GM21390 (cell line): ENCODE data around the gene DOK7.

Experiments
- ATAC-seq: cut with Tn5 transposase; IDR thresholded peaks from one replicate; pipeline ENCODE4 v1.9.1; 2021; ENCODE audit not compliant: unreplicated experiment

The DOK7 gene

DNA sequence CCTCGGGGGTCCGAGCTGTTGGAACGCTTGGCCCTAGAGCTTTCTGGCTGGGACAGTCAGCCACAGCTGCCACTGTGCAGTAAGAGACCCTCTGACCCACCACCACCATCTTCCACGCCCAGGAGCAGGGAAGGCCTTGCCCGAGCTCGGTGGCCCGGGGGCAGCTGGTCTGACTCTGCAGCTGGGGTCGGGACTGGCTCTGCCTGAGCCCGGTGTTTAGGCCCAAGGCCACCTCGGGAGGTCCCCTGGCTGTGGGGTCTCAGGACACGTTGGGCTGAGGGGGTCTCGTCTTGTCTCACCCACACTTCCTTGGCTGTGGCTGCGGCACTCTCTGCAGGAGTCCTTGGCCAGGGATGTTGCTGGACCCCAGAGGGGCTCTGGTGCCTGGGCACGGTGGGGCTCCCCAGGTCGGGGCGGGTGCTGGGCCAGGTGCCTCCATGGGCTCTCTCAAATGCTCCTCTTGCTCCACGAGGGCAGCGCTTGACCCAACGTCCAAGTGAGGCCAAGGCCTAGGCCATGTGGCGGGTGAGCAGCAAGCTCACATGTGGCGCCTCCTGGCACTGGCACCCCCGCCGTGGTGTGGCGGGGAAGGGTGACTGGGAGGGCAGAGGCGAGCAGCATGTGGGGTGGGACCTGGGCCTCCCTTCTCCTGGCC, 22.9 kb downstream of the DOK7 start:
- no peak for ATAC-seq

DNA sequence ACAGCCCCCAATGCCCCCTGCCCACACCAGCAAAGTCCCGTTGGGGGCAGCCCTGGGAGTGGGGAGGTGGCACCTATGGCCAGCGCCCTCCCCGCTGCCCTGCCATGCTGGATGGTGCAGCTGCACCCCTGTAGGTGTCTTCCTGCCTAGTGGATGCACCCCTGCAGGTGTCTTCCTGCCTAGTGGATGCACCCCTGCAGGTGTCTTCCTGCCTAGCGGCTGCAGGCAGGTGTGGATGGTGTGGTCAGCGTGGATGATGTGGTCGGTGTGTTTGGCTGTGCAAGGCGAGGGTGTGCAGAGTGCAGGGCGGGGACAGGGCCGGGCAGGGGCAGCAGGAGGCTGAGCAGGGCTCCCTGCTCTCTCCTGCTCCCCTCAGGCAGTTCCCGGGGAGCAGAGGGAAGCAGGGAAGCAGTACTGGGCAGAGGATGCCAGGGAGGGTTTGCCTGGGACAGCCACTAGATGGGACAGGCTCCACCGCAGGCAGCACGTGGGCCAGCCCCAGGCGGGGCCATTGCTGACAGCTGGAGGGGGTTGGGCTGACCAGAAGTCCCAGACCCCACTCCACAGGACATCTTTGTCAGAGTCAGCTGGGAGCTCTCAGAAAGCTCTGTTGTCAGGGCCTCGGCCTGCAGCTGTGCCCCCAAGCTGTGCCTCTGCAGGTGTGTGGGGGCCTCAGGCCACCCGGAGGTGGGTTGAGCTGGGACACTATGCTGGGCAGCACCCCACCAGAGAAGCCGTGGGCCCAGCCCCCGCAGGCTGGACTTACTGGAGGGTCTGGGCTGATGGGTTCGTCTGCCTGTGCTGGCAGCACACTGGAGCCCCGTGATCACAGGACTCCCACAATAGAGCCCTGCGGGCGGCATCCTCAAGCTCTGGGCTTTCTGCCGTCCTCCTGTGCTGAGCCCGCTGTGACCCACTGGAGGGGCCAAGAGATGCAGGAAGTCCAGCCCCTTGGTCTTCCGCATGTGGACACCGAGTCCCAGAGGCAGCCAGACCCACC, 23.7 kb downstream of the DOK7 start:
- ATAC-seq = no peak

GRCh38 chr4:3487861-3488260, 24.8 kb downstream of the DOK7 start:
- ATAC-seq = no peak

DNA sequence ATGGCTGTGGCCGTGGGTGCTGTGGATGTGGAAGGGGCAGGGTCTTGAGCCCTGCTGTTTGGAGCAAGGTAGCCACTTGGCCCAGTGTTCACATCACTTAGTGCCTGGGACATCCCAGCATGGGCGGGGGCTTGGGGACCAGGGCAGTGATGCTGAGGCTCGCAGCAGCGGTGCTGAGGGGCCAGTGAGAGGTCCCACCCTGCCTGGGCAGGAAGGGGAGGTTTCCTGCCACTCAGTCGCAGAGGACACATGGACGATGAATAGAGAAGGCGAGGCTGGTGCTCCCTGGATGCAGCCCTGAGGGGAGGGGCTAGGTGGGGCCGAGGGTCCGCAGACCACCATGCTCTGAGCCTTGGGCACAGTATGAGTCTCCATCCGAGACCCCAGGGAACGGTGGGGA, 25.7 kb downstream of the DOK7 start:
- ATAC-seq = no peak

DNA sequence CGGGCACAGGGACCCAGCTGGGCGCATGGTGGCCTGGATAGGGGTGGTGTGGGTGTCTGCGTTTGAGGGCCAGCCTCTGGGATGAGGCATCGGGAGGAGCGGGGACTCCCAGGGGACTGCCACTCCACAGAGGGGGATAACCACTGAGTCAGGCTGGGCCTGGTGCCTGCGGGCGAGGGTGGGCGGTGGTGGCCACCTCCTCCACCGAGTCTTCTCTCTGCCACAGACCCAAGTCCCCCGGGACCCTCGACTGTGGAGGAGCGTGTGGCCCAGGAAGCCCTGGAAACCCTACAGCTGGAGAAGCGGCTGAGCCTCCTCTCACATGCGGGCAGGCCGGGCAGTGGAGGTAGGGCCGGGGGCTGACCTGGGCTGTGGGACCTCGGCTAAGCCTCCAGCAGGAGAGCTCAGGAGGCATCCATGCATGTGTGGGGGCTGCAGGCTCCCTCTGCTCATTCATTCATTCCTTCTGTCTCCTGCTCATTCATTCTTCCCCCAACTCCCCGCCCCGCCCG, 26.4 kb downstream of the DOK7 start:
- no peak for ATAC-seq

DNA sequence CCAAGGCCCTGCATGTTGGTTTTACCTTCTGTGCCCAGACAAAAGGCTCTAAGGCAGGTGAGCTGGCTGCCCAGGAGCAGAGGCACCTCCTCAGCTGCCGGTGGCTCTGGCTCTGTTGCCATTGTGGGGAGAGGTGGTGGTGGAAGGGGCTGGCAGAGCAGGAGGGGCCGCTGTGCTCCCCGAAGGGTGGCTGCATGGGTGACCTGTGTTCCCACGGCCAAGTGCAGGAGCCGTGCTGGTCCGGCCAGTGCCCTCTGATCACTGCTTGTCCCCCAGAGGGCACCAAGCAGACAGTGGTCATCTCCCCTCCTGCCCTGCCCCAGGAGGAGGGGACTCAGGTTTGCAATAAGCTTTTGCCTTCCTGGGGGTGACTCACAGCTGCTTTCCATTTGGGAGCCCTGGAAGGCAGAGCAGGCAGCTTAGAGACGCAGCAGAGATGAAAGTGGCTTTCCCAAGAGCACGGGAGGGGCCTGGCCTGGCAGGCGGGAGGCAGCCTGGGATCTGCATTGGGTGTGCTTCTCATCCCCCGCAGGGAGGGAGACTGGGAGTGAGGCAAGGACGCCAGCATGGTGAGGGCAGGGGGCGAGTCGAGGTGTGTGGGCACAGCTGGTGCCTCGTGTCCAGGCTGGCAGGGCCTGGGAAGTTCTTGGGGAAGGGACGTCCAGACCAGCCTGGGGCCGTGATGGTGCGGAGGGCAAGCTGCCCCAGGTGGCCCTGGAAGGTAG, 28.7 kb downstream of the DOK7 start:
- no peak for ATAC-seq

DNA sequence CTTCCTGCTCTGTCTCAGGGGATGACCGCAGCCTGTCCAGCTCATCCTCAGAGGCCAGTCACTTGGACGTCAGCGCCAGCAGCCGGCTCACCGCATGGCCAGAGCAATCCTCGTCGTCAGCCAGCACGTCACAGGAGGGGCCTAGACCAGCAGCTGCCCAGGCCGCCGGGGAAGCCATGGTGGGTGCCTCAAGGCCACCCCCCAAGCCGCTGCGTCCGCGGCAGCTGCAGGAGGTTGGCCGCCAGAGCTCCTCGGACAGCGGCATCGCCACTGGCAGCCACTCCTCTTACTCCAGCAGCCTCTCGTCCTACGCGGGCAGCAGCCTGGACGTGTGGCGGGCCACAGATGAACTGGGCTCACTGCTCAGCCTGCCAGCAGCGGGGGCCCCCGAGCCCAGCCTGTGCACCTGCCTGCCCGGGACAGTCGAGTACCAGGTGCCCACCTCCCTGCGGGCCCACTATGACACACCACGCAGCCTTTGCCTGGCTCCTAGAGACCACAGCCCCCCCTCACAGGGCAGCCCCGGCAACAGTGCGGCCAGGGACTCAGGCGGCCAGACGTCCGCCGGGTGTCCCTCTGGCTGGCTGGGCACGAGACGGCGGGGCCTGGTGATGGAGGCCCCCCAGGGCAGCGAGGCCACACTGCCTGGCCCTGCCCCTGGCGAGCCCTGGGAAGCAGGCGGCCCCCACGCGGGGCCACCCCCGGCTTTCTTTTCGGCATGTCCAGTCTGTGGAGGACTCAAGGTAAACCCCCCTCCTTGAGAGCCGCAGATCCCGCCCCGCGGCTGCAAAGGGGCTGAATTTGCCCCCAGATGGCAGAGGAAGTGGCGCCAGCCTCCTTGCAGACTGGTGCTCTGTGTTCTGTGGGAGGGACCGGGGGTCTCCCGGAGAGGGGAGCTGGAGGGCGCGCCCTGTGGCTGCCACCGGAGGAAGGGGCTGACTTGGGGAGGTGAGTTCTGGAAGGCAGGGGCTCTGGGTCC, 29.9 kb downstream of the DOK7 start:
- no peak for ATAC-seq

DNA sequence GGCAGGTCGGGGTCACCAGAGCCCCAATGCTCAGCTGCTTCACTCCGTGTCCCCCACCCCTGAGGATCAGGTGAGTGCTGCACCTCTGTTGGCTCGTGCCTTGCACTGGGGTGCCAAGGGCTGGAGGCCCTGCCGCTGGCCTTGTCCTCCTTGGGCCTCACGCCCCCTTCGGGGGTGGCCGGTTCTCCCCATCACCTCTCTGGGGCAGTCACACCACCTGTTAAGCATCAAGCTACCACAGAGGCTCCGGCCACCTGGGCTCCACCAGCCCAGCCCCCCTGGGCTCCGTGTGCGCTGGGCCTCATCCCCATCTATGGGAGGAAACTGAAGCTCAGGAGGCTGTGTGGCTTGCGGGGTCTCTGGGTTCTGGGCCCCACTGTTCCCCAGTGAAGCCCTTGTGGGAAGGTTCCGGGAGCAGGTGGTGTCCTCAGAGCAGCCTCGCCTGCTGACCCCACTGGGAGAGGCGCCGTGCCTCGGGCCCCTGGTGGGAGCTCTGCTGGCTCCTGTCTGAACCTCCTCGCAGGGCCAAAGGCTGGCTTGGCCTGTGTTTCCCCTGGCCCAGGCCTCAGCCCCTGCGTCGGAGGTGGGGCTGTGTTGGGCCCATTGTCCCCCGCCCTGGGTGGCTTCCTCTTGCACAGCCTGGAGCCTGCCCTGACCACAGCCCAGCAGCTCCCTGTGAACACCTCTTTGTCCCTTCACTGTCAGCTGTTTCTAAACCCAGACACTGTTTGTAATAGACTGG, 30.8 kb downstream of the DOK7 start:
- no peak for ATAC-seq

GRCh38 chr4:3494462-3494871, 31.4 kb downstream of the DOK7 start:
- no peak for ATAC-seq

GRCh38 chr4:3495204-3495975, 32.3 kb downstream of the DOK7 start:
- ATAC-seq = no peak

GRCh38 chr4:3496021-3496420, 32.9 kb downstream of the DOK7 start:
- ATAC-seq = no peak

DNA sequence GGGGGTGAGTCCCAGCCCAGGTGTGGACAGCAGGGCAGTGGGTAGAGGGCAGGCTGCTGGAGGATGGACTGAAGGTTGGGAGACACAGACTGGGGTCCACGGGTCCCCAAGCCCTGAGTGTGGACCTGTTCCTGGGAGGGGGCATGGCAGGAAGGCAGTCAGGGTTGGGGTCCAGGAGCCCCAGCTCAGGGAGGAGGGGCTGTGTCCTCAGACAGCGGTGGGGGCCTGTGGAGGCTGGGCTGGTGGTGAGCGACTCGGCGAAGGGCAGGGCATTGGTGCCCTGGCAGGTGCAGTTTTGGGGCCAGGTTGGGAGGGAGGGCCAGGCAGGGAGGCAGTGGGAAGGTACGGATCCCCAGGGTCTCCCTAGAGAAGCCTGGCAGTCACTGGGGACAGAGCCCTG, 34.0 kb downstream of the DOK7 start:
- ATAC-seq = no peak

- no peak for ATAC-seq
These were observed 34.6 kb downstream of the DOK7 start for GRCh38 chr4:3497523-3498389.

- ATAC-seq = no peak
These were observed 35.3 kb downstream of the DOK7 start for GRCh38 chr4:3498407-3498806.

GRCh38 chr4:3498901-3499510, 35.9 kb downstream of the DOK7 start:
- ATAC-seq = no peak

DNA sequence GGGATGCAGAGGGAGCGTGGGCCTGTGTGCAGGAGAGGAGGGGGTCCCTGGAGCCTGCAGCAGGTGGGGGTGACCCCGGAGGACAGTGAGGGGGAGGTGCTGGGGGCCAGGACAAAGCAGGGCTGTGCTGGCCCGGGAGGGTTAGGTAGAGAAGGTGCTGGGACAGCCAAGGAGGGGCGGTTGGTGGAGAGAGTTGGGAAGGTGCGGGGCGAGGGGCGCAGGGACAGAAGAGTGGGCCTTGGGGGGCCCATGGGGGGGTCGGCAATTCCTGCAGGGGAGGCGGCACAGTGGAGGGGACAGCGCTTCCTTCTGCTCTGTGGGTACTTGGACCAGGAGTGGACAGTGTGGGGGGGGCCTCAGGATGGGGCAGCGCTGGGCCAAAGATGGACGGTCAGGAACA, 36.6 kb downstream of the DOK7 start:
- no peak for ATAC-seq

GRCh38 chr4:3500111-3500510, 37.0 kb downstream of the DOK7 start:
- ATAC-seq = no peak
